Neutrophil (primary cell): ENCODE data around the gene DZIP1.

ENCODE experiments used
- H3K27ac ChIP-seq: fragments of 200-600 bp; sonication (generic); 2 replicates; pipeline ENCODE4 v1.5.1; 2016; ENCODE audit warnings: mild to moderate bottlenecking, moderate library complexity
- H3K27me3 ChIP-seq: fragments of 200-600 bp; sonication (generic); 2 replicates; pipeline ENCODE4 v1.6.0; 2016; ENCODE audit warnings: mild to moderate bottlenecking
- H3K36me3 ChIP-seq: fragments of 200-600 bp; sonication (generic); 2 replicates; pipeline ENCODE4 v1.5.1; 2017
- H3K4me1 ChIP-seq, 2 experiments: fragments of 200-600 bp in 1 of 2; sonication (generic) in 1 of 2; 1 replicate in 1 of 2; 2 replicates in 1 of 2; pipeline versions ENCODE4 v1.5.1 to v1.6.1; 2013 to 2016; ENCODE audit warnings: low read depth in 1 of 2, low read length in 1 of 2, mild to moderate bottlenecking in 1 of 2, moderate library complexity in 1 of 2; ENCODE audit not compliant: control insufficient read depth in 1 of 2, insufficient read depth in 1 of 2
- H3K4me3 ChIP-seq, 2 experiments: fragments of 200-600 bp in 1 of 2; sonication (generic) in 1 of 2; 1 replicate in 1 of 2; 2 replicates in 1 of 2; pipeline ENCODE4 v1.5.1; 2013 to 2016; ENCODE audit warnings: low read depth in 1 of 2, low read length in 1 of 2, mild to moderate bottlenecking in 1 of 2, moderate library complexity in 1 of 2
- H3K9me3 ChIP-seq: fragments of 200-600 bp; sonication (generic); 2 replicates; pipeline ENCODE4 v1.5.1; 2016
- TF ChIP-seq, protein P1 (sequence below): fragments of 200-600 bp; sonication (generic); IDR thresholded peaks from 2 replicates; pipeline ENCODE4 v1.5.1; 2016; ENCODE audit warnings: antibody characterized with exemption

The DZIP1 gene

DNA sequence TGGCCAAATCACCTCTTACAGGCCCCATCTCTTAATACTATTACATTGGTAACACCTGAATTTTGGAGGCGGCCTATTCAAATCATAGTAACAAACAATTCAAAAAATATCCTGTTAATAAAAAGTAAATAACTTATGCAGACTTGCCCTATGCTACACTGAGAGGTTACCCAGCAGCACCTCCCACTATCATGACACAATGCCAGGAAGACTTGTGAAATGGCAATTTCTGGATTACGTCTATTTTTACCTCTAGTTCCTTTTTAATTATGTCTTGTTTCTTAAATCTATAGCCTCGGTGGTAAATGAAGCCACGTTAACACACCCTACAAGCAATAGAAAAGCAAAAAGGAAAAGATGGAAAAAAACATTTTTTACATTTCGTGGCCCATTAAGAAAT lies 6.2 kb upstream of the DZIP1 start:
- H3K27me3 ChIP-seq, result peaks cover 10% of the 10 kb centered on the region
- TF ChIP-seq, protein P1, sequence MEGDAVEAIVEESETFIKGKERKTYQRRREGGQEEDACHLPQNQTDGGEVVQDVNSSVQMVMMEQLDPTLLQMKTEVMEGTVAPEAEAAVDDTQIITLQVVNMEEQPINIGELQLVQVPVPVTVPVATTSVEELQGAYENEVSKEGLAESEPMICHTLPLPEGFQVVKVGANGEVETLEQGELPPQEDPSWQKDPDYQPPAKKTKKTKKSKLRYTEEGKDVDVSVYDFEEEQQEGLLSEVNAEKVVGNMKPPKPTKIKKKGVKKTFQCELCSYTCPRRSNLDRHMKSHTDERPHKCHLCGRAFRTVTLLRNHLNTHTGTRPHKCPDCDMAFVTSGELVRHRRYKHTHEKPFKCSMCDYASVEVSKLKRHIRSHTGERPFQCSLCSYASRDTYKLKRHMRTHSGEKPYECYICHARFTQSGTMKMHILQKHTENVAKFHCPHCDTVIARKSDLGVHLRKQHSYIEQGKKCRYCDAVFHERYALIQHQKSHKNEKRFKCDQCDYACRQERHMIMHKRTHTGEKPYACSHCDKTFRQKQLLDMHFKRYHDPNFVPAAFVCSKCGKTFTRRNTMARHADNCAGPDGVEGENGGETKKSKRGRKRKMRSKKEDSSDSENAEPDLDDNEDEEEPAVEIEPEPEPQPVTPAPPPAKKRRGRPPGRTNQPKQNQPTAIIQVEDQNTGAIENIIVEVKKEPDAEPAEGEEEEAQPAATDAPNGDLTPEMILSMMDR, result no peak

GRCh38 chr13:95647321-95647720 lies 2.8 kb upstream of the DZIP1 start:
- Histone ChIP-seq H3K9me3 (no peaks in the 10 kb centered on the region), H3K36me3 (no peaks in the 10 kb centered on the region), H3K27ac (no peak overlapping the region), H3K27me3 (peaks cover 44% of the 10 kb centered on the region), H3K4me3 (no peak overlapping the region), H3K4me1 (peaks cover 25 to 27% of the 10 kb centered on the region in 2 experiments)
- TF ChIP-seq, protein P1, result no peak

More for the DNA sequence above, 6.2 kb upstream of the DZIP1 start:
- Histone ChIP-seq H3K36me3 (no peaks in the 10 kb centered on the region), H3K4me3 (peak overlapping the region in 1 of 2 experiments; percentile 11), H3K27ac (no peak overlapping the region), H3K9me3 (no peaks in the 10 kb centered on the region), H3K4me1 (peaks cover 13% of the 10 kb centered on the region in 2 experiments)

- Histone ChIP-seq H3K36me3 (no peaks in the 10 kb centered on the region), H3K4me3 (peak overlapping the region; percentile 28 to 65), H3K4me1 (peaks cover 11 to 24% of the 10 kb centered on the region in 2 experiments), H3K27me3 (peaks cover 77% of the 10 kb centered on the region), H3K9me3 (no peaks in the 10 kb centered on the region), H3K27ac (no peak overlapping the region)
- TF ChIP-seq, protein P1, result no peak
Measured at GRCh38 chr13:95643936-95644598, 439 bp downstream of the DZIP1 start.

DNA sequence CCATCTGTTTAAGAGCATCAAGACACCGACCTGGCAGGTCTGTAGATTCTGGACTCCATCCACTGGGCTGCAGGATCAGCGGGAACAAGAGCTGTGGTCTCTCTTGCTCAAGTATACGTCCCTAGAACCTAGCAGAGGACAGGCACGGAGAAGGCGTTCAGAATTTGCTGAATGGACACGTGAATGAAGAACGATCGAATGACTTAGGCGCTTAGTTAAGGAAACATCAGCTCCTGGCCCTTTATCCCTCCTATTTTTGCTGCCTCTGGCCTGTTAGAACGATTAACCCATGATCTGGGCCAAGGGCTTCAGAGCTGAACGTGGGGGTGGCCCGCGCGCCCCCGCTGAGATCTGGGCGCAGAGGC lies 953 bp downstream of the DZIP1 start:
- H3K27ac ChIP-seq, result no peak overlapping the region
- H3K36me3 ChIP-seq, result no peaks in the 10 kb centered on the region
- H3K9me3 ChIP-seq, result no peaks in the 10 kb centered on the region
- H3K4me1 ChIP-seq, result peaks cover 11 to 24% of the 10 kb centered on the region in 2 experiments
- TF ChIP-seq, protein P1, result no peak
- H3K27me3 ChIP-seq, result peaks cover 82% of the 10 kb centered on the region
- H3K4me3 ChIP-seq, result peak overlapping the region; percentile 28 to 65

GRCh38 chr13:95642999-95643398 lies 1.5 kb downstream of the DZIP1 start:
- no peaks in the 10 kb centered on the region for H3K9me3 ChIP-seq
- peaks cover 11 to 24% of the 10 kb centered on the region in 2 experiments for H3K4me1 ChIP-seq
- H3K27ac ChIP-seq, result no peak overlapping the region
- peaks cover 85% of the 10 kb centered on the region for H3K27me3 ChIP-seq
- TF ChIP-seq, protein P1, result no peak
- no peak overlapping the region for H3K4me3 ChIP-seq
- no peaks in the 10 kb centered on the region for H3K36me3 ChIP-seq
